ENCODE results near the gene SP140L. TPM values are rescaled to one million over a fixed set of nuclear protein-coding genes. Genes with fewer than 3 reads are reported as not detected.

Gene SP140L
- total and polyA plus RNA-seq, 9 donors: 7.1 to 31.3 (median 19.4) TPM

DNA sequence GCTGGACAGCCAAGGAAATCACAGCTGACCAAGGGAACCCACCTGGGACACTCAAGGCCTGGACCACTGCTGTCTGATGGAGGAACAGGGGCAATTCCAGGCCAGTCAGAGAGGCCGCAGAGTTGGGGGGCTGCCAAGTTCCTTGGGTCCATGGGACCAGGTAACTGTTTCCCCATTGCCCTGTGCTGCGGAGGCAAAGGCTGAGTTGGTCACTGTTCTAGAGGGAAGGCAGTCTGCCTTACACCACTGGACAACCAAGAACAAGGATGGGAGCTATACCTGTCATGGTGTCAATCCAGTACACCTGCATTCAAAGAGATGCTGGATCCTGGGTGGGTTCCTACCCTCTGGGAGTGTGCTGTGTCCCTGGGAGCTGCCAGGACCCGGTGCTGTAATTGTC lies 9.6 kb upstream of the SP140L start:
- TF ChIP-seq POLR2A (IDR thresholded peaks at IDR 0.05) (no peak), EP300 (IDR thresholded peaks at IDR 0.05) (no peak)
- TF ChIP-seq, protein P1, sequence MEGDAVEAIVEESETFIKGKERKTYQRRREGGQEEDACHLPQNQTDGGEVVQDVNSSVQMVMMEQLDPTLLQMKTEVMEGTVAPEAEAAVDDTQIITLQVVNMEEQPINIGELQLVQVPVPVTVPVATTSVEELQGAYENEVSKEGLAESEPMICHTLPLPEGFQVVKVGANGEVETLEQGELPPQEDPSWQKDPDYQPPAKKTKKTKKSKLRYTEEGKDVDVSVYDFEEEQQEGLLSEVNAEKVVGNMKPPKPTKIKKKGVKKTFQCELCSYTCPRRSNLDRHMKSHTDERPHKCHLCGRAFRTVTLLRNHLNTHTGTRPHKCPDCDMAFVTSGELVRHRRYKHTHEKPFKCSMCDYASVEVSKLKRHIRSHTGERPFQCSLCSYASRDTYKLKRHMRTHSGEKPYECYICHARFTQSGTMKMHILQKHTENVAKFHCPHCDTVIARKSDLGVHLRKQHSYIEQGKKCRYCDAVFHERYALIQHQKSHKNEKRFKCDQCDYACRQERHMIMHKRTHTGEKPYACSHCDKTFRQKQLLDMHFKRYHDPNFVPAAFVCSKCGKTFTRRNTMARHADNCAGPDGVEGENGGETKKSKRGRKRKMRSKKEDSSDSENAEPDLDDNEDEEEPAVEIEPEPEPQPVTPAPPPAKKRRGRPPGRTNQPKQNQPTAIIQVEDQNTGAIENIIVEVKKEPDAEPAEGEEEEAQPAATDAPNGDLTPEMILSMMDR (IDR thresholded peaks at IDR 0.05): no peak
- Histone ChIP-seq H3K27ac (no peak overlapping the region), H3K4me1 (ENCODE audit: insufficient read depth) (no peaks in the 10 kb centered on the region), H3K27me3 (no peaks in the 10 kb centered on the region), H3K4me3 (no peak overlapping the region), H3K9me3 (no peaks in the 10 kb centered on the region), H3K36me3 (no peaks in the 10 kb centered on the region)
- DNase-seq: no peak
- intact Hi-C loops (cut with DNase I): no loop called here
- 67 to 97% (median 87%) methylated on average over 3 of the region's 3 CpGs for WGBS, 3 donors

DNA sequence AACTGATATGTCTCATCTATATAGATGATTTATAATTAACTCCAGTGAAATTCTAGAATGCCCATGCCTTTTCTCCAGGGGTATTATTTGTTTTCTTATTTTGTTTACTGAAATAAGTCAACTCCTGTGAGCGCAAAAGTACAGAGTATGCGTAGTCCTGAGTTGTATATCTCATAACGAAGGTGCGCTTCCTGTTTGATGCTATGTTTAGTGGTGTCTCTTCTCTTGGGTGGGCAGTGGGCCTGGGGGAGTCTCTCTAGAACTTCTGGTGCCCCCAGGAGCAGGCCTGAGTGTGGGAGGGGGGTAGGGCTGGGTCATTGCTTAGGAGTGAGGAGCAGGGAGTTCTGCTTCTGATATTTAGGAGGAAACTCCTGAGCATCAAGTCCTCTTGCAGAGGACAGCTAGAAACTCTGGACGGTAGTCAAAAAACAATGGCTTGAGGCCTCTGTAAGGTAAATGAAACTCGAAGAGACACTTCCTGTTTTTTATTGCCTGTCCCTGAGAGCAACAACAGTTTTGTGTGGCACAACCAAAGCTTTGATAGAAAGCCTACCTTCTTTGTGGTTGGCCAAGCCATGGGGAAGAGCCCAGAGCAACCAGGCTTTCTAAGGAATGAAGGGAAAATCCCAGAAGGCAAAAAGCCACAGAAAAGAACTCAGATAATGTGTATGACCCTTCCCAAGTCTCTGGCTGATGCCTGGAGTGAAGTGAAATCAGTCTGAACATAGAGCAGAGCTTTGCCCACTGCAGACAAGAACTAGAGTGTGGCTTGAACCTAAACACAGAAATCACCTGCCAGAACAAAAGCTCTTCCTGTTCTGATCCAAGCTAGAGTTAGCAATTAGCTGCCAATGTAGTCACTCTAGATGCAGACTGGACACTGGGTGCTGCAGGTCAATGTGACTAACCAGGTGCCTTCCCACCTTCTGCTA lies 8.5 kb upstream of the SP140L start:
- Histone ChIP-seq H3K36me3 (no peaks in the 10 kb centered on the region), H3K4me3 (no peak overlapping the region), H3K27me3 (no peaks in the 10 kb centered on the region), H3K27ac (no peak overlapping the region), H3K4me1 (ENCODE audit: insufficient read depth) (no peaks in the 10 kb centered on the region), H3K9me3 (no peaks in the 10 kb centered on the region)
- DNase-seq: no peak
- 38 to 66% (median 64%) methylated on average over 6 of the region's 6 CpGs for WGBS, 3 donors
- TF ChIP-seq EP300 (IDR thresholded peaks at IDR 0.05): no peak
- no peak for TF ChIP-seq POLR2A (IDR thresholded peaks at IDR 0.05)
- TF ChIP-seq, protein P1 (IDR thresholded peaks at IDR 0.05): no peak
- intact Hi-C loops (cut with DNase I): no loop called here

- Histone ChIP-seq H3K4me3 (no peak overlapping the region), H3K27me3 (no peaks in the 10 kb centered on the region), H3K36me3 (no peaks in the 10 kb centered on the region), H3K27ac (no peak overlapping the region), H3K4me1 (ENCODE audit: insufficient read depth) (no peaks in the 10 kb centered on the region), H3K9me3 (no peaks in the 10 kb centered on the region)
- no peak for DNase-seq
- TF ChIP-seq EP300 (IDR thresholded peaks at IDR 0.05) (no peak), POLR2A (IDR thresholded peaks at IDR 0.05) (no peak)
- TF ChIP-seq, protein P1 (IDR thresholded peaks at IDR 0.05): no peak
- intact Hi-C loops (cut with DNase I): no loop called here
- WGBS, 3 donors: 82 to 88% (median 85%) methylated on average over 5 of the region's 5 CpGs
These were observed 7.7 kb upstream of the SP140L start for GRCh38 chr2:230319211-230319862.

DNA sequence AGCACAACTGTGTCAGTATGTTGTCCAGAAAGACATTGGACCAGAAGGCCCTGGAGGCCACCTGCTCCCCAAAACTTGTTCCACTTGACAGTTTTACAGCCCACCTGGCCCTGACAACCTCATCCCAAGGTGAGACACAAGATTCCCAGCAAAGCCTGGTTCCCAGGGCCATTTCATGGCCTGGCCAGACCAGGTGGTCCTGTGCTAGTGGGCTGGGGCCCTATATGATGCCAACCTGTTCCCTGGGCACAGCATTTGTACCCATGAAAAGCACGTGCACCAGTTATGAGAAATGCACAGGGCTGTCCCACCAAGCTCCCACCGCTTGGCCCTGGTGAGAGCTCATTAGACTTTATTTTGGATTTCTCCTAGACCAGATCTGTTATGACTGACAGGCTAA lies 6.0 kb upstream of the SP140L start:
- Histone ChIP-seq H3K4me1 (ENCODE audit: insufficient read depth) (no peaks in the 10 kb centered on the region), H3K27me3 (no peaks in the 10 kb centered on the region), H3K36me3 (no peaks in the 10 kb centered on the region), H3K9me3 (no peaks in the 10 kb centered on the region), H3K4me3 (no peak overlapping the region), H3K27ac (no peak overlapping the region)
- no peak for DNase-seq
- WGBS, 3 donors: 81 to 96% (median 89%) methylated on average over 2 of the region's 2 CpGs
- no peak for TF ChIP-seq POLR2A (IDR thresholded peaks at IDR 0.05)
- no peak for TF ChIP-seq EP300 (IDR thresholded peaks at IDR 0.05)
- TF ChIP-seq, protein P1 (IDR thresholded peaks at IDR 0.05): no peak
- intact Hi-C loops (cut with DNase I): no loop called here

All from ovary (tissue), 9 donors.